ENCODE measurements around the gene CPPED1. TPM values are rescaled to one million over a fixed set of nuclear protein-coding genes. Genes with fewer than 3 reads are reported as not detected.

The CPPED1 gene
- total and polyA plus RNA-seq, 2 of the 4 experiments (the other 2 are of a cell fraction): 5.1 to 6.5 TPM

DNA sequence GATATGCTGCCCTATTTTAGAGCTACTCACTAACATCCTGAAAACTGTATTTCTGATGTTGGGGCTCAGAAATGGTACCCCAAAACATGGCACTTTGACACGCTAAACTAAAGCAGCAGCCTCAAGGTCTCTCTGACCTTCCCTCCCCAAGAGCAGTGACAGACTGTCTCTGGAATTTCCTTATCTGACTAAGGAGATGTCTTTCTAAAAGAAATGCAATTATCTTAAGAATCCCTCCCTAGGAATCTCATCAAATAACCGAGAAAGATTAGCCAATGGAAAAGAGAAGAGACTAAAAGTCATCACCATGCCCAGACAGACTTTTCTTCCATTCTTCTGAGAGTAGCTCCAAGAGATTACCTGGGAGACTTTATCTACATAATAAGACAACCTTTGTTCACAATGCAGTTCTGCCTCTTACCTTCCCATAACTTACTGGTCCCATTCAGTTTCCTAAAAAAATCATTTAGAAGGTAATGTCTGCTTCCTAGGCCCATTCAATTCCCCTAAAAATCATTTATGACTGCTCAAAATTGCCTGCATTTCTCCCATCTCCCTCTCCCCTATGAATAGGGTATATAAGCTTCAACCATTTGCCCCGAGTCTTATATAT is 123.9 kb downstream of the CPPED1 start:
- Histone ChIP-seq H2AFZ (replicated peaks; ENCODE audit: low read length, poor library complexity) (no peak overlapping the region), H3K18ac (ENCODE audit: low read depth, low read length) (no peak overlapping the region), H3K23ac (ENCODE audit: low read depth, low read length) (no peak overlapping the region), H2AK5ac (ENCODE audit: low read depth, low read length) (no peak overlapping the region), H3K79me1 (ENCODE audit: low read depth in 1 of 2, low read length in 2 of 2) (no peaks in the 10 kb centered on the region), H3K56ac (ENCODE audit: extremely low read depth, insufficient read depth, low read length) (no peak overlapping the region), H3K4ac (ENCODE audit: low read depth, low read length) (no peak overlapping the region), H2BK5ac (ENCODE audit: low read depth, low read length, poor library complexity, severe bottlenecking) (no peak overlapping the region), H3K9me3 (ENCODE audit: control insufficient read depth, insufficient read depth, low read length) (no peaks in the 10 kb centered on the region), H4K20me1 (ENCODE audit: insufficient read depth, low read length) (no peaks in the 10 kb centered on the region), H3K14ac (replicated peaks; ENCODE audit: low read depth, low read length) (no peak overlapping the region), H2AK9ac (replicated peaks; ENCODE audit: low read depth, low read length, poor library complexity) (no peak overlapping the region), H3K9me1 (ENCODE audit: insufficient read depth, low read length) (0 out of 2 replicates have a peak, but pooled peaks cover 3% of the 10 kb centered on the region), H4K91ac (ENCODE audit: insufficient read depth, low read depth, low read length) (no peak overlapping the region), H3K4me2 (ENCODE audit: low read depth, low read length) (no peak overlapping the region), H3K27me3 (ENCODE audit: control insufficient read depth, insufficient read depth, low read length) (no peaks in the 10 kb centered on the region), H4K5ac (ENCODE audit: low read depth, low read length) (no peak overlapping the region), H2BK20ac (ENCODE audit: low read depth, low read length) (no peak overlapping the region), H3K4me3 (ENCODE audit: insufficient read depth, low read depth, low read length) (no peak overlapping the region), H2BK15ac (ENCODE audit: low read depth, low read length) (no peak overlapping the region), H3K4me1 (ENCODE audit: control insufficient read depth, insufficient read depth, low read length) (no peaks in the 10 kb centered on the region; the same call in 1 of the 2 replicates), H3K36me3 (ENCODE audit: control insufficient read depth, insufficient read depth, low read length) (no peaks in the 10 kb centered on the region), H3K9ac (ENCODE audit: low read depth, low read length) (no peak overlapping the region), H4K8ac (ENCODE audit: low read depth in 2 of 2, low read length in 2 of 2) (no peak overlapping the region), H3K27ac (ENCODE audit: insufficient read depth, low read length) (no peak overlapping the region), H2BK120ac (ENCODE audit: low read depth, low read length) (no peak overlapping the region)
- peak; percentile 56 for ATAC-seq (ENCODE audit: low read depth)
- WGBS, 2 experiments (ENCODE audit: extremely low coverage in 2 of 2, insufficient read length in 1 of 2): no CpG with 5 or more reads among the region's 3 CpGs
- in situ Hi-C loops (cut with MboI; ENCODE audit: low sequenced_read_pairs): no loop called here
- dilution Hi-C loops (cut with HindIII; ENCODE audit: low sequenced_read_pairs, unreplicated experiment): no loop called here
- intact Hi-C loops (cut with micrococcal nuclease): loop anchor here (10.0 kb wide), 1 partner anchor 145 kb away; no protein-coding TSS in a partner anchor
- TF ChIP-seq RCOR1 (IDR thresholded peaks at IDR 0.05; ENCODE audit: insufficient replicate concordance, low read length) (no peak), MAZ (IDR thresholded peaks at IDR 0.05; ENCODE audit: borderline replicate concordance, low read depth, low read length) (no peak), MXI1 (IDR thresholded peaks at IDR 0.05; ENCODE audit: borderline replicate concordance, low read depth, low read length) (no peak), MAFK (IDR thresholded peaks at IDR 0.05; ENCODE audit: low read depth, low read length) (no peak), RFX5 (IDR thresholded peaks at IDR 0.05; ENCODE audit: low read depth, low read length) (no peak), NFE2L2 (IDR thresholded peaks at IDR 0.05; ENCODE audit: low read depth, low read length) (no peak), CEBPB (IDR thresholded peaks at IDR 0.05; ENCODE audit: low read depth, low read length) (no peak), CHD1 (IDR thresholded peaks at IDR 0.05; ENCODE audit: low read depth, low read length) (no peak), POLR2A (IDR thresholded peaks at IDR 0.05; ENCODE audit: low read depth, low read length) (no peak), RAD21 (IDR thresholded peaks at IDR 0.05; ENCODE audit: low read length) (no peak), SMC3 (IDR thresholded peaks at IDR 0.05; ENCODE audit: low read depth, low read length) (no peak), BHLHE40 (IDR thresholded peaks at IDR 0.05; ENCODE audit: low read depth, low read length) (no peak), FOS (IDR thresholded peaks at IDR 0.05; ENCODE audit: low read depth, low read length) (no peak)
- TF ChIP-seq, protein P1, sequence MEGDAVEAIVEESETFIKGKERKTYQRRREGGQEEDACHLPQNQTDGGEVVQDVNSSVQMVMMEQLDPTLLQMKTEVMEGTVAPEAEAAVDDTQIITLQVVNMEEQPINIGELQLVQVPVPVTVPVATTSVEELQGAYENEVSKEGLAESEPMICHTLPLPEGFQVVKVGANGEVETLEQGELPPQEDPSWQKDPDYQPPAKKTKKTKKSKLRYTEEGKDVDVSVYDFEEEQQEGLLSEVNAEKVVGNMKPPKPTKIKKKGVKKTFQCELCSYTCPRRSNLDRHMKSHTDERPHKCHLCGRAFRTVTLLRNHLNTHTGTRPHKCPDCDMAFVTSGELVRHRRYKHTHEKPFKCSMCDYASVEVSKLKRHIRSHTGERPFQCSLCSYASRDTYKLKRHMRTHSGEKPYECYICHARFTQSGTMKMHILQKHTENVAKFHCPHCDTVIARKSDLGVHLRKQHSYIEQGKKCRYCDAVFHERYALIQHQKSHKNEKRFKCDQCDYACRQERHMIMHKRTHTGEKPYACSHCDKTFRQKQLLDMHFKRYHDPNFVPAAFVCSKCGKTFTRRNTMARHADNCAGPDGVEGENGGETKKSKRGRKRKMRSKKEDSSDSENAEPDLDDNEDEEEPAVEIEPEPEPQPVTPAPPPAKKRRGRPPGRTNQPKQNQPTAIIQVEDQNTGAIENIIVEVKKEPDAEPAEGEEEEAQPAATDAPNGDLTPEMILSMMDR (conservative IDR thresholded peaks at IDR 0.05; ENCODE audit: low read depth, low read length): no peak
- TF ChIP-seq, protein P2, sequence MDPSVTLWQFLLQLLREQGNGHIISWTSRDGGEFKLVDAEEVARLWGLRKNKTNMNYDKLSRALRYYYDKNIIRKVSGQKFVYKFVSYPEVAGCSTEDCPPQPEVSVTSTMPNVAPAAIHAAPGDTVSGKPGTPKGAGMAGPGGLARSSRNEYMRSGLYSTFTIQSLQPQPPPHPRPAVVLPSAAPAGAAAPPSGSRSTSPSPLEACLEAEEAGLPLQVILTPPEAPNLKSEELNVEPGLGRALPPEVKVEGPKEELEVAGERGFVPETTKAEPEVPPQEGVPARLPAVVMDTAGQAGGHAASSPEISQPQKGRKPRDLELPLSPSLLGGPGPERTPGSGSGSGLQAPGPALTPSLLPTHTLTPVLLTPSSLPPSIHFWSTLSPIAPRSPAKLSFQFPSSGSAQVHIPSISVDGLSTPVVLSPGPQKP (IDR thresholded peaks at IDR 0.05; ENCODE audit: borderline replicate concordance, low read depth, low read length): no peak
- ChIA-PET CTCF (interaction anchor here (0.6 kb wide), 1 partner anchor 34 kb away, joined by 3 read pairs; no protein-coding TSS in a partner anchor), POLR2A (ENCODE audit: unreplicated experiment) (no interaction called here)
- DNase-seq: peak; percentile 24
- no TSS peak for BruUV-seq (replicated peaks)

All from IMR-90 (cell line).